GM21723 (cell line): ENCODE data around the gene COL4A1.

ENCODE experiments used
- ATAC-seq: cut with Tn5 transposase; IDR thresholded peaks from one replicate; pipeline ENCODE4 v1.9.1; 2021; ENCODE audit warnings: mild to moderate bottlenecking, moderate library complexity; ENCODE audit not compliant: unreplicated experiment

Gene COL4A1

DNA sequence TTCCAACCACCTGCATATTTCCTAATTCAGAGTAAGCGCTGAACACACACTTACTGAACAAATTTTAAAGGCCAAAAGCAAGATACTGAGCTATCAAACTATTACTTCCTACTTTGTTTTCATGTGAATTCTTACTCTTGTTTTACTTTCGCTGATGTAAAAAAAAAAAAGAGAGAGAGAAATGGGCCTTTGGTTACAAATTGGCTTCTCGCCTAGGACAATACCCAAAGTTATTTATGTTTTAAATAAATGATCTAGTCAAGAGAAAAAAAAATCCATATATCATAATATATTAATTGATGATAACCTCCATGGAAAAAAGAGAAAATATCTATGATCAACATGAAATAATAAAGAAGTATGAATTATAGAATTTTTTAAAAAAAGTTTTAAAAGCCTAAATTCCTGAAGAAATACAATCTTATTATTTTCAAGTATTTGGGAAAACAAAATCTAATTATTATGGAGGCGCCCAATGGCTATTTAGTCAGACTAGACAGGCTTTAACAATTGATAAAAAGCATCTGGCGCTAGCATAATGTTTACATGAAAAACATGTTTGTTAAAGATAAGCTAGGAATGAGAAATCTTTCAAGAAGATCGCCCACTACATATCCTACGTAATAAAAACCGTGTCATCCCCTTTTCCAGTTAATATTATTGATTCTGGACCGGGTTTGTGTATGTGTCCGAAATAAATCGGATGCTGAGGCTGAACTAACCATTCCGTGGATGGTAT is 9.0 kb downstream of the COL4A1 start:
- no peak for ATAC-seq

DNA sequence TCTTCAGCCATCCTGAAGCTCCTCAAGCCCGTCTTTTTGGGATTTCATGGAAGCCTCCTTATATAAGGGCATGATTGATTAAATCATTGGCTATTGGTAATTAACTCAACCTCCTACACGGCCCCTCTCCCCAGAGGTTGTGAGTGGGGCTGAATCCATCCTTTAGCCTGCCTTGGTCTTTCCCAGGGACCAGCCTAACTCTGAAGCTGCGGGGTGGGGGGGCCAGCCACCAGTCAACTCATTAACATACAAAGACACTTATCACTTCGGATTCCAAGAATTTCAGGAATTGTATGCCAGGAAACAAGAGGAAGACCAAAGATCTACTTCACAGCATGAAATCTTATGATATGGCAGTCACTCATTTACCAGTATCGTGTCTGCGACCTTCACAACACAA is 9.9 kb downstream of the COL4A1 start:
- no peak for ATAC-seq

DNA sequence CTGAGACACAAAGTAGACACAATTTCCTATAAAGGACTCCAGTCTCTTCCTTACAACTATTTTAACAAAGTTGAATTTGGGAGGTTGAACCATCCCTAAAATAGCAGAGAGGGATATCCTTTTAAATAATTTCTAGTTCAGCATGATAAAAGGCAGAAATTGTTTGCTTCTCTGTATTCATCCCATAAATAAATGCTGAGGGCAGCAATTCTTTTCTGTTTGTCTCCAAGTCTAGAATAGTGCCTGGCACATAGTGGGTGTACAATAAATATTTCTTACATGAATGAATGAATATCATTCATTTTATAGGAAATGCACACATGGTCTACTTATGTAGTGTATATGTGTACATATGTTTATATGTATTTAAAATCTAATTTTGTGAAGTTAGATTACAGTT is 12.3 kb downstream of the COL4A1 start:
- ATAC-seq: no peak

DNA sequence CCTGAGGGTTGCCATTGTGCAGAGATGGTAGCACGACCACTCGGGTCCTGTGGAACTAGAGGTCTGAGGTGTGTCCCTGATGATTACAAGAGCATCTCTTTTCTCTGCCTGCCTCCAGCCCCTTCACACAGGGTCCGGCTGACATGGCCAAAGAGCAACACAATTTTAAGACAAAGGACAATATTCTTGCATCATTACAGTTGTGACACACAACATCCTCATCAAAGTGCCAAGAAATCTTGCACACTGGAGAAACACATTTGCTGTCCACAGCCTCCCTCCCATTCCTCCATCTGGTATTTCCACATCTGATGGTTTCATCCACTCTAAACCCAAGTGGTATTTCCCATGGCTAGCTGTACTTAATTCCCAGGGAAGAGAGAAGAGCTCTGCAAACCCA is 12.8 kb downstream of the COL4A1 start:
- ATAC-seq: no peak

DNA sequence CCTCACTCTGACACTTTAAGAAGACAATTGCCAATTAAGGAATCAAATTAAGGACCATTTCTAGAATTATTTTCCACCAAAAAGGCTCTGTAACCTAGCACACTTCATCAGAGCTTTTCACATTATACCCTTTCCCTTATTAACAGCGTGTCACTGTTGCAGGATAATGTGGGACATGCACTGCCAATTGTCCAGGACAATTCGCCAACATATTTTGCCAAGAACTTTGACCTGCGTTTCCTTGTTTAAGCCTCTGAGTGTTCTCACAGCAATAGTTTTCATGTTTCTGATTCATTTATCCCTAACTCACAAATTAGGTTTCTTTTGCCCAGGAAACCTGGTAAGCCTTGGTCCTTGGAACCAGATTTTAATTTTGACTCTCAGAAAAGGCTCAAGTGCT is 13.3 kb downstream of the COL4A1 start:
- no peak for ATAC-seq

DNA sequence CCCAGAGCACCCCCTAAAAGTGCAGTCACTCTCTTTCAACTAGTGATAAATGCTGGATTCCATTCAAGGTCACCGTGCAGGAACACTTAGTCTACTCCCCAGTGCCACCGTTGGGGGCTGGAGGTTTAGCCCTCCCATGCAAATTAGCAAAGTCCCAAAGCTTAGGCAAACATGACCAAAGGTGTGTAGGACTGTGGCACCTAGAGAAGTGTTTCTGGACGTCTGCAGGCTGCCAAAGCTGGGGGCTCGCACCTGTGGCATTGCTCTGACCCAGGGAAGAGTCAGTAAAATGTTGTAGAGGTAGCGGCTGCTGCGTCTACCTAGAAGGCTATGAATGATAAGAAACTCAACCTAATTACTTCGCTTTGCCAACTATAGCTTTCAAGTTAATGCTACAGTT is 13.9 kb downstream of the COL4A1 start:
- no peak for ATAC-seq

DNA sequence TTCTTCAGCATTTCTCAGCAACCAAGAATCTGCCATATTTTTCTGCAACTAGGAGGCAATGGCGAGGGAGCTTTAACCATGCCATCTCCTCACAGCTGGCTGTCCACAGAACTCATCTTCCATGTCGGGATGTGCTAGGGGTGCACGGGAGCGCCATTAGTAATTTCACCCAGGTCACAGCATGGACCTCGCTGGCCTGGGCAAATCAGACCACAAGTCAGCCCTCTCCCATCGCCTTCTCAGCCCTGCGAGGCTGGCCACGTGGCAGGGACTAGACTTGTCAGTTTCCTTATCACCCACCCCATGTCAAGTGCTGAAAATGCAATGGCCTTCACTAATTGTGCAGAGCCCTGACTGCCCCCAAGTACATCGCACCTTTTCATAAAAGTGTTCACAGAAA is 15.7 kb downstream of the COL4A1 start:
- no peak for ATAC-seq

DNA sequence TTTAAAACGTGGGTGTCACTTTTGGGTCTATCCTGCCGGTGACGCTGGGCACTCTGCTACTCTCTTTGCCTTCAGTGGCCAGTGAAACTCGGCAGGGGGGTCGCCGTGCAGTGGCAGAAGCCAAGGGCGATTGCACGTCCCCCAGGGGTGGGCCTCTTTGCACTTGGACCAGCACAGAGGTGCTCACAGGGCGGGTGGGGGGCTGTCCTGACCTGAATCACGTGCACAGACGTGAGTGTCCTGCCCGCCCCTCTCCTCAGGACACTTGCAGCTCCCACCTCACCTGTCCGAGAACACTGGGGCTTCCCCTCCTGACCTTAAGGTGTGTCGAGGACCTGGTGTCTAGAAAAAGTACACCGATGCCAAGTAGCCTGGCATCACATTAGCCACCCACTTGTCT is 16.1 kb downstream of the COL4A1 start:
- ATAC-seq: no peak

DNA sequence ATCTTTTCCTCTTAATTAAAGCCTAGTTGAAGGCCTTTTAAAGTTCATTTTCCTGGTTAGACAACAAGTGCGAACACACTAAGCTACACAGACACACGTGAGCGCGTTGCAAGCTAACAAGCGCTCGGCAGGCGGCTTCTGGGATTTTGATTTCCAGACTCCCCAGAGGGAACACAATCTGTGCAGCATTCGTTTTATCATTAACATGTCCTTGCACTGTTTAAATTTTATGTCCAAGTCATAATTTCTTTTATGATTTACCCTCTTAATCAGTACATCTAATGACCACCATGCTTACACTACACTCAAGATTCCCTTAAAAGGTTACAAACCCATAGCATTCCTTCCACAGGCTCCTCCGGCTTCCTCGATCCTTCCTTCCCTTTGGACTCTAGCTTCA is 16.8 kb downstream of the COL4A1 start:
- no peak for ATAC-seq

DNA sequence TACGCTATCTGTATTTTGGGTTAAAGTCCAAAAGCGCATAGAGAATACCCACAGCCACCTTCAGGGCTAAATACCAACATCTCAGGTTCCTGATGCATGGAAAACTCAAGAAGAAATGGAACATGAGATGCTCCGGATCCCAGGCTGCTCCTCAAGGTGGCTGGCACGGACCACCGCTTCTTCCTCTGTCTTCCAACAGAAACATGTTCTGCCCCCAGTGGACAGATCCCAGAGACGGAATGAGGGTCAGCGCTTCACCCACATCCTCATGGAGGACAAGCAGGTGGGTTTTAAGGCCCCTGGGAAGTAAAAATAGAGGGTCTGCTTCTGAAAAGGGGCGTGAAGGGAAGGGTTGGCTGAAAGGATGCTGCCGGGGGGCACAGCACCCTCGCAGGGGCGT is 17.3 kb downstream of the COL4A1 start:
- ATAC-seq: no peak

DNA sequence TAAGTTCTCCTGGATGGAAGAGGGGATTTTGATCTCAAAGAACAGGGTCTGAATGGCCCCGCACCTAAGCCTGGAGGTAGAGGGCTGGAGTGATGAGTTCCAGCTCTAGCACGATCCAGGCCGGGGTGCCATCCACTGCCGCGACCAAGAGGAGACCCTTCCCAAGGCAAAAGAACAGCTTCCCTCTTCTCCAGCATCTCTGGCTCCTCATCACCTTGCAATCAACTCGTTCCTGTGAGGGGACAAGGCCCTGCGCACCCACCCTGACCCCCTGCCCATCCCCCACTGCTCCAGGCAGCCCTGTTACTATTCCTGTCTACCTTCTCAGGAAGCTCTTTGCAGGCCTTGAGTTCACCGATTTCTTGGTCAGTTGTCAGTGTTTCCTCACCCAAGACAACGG is 17.8 kb downstream of the COL4A1 start:
- no peak for ATAC-seq

DNA sequence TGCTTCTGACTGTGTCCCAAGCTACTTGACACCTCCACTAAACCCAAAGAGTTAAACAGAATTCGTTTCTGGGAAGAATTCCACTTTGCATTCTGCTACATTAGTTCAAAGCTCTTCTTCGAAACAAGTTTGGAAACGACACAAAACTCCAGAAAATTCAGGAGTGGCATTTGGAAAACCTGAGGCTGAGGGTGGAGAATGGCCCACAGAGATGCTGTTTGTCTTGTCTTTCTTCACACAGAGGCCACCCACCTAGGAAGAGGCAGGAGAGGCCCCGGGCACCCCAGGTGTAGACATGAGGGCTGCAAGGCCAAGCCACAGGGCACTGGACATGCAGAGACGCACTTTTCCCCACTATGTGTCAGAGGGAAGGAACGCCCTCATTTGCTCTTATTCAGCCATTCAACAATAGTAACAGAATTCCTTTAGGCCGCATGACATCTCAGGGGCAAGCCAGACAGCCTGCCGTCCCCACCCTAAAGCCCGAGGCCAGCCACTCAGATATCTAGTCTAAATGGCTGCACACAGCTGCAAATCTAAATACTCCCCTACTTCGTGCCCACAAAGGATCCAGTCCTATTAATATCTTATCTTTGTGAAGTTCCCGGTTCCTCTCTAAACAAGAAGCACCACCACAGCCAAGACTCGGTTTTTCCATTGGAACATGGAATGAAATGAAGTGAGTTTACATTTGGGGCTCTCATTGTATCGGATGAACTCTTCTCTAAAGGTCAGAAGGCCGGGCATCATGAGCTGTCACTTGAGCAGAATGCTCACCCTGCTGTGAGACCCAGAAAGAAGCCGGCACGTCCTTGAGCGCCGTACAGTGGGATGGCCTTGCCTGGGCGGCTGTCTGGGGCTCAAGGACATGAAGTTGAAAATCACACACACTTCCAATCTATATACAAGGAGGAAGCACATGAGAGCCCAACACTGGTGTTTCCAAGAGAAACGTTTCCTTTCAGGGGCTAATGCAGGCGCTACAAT is 19.8 kb downstream of the COL4A1 start:
- no peak for ATAC-seq

DNA sequence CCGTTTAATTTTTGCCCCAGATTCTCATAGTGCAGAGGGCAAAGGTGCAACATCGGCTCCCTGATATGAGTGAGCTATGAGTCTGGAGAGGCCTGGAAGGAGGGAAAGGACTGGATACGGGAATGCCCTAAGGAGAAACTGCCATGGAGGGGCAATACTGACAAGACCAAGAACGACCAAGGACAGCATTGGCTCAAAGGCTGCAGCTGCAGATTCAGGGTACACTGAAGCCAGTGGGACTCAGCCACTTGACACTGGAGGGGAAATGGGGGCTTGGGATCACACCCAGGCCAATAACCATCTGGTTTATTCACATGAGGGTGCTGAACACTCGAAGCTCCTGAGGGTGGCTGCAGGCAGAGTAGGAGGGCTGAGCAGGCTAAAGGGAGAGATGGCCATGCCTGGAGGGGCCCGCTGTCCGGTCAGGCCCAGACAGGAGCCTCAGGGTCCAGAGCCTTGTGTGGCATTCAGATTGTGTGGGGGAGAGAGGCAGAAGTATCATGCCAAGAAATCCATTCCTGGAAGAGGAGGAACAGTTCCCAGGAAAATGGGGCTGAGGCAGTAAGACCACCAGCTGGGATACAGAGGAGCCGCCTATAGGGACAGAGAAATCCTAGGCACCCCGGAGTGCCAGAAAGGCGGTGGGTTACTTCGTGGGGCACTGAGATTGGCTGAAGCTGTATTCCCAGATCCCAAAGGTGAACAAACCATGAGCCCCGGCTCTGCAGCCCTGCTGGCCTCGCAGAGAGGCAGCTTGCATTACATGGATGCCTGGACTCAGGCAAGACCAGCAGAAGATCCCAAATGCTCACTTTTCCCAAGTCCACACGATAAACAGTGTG is 20.7 kb downstream of the COL4A1 start:
- ATAC-seq: no peak

DNA sequence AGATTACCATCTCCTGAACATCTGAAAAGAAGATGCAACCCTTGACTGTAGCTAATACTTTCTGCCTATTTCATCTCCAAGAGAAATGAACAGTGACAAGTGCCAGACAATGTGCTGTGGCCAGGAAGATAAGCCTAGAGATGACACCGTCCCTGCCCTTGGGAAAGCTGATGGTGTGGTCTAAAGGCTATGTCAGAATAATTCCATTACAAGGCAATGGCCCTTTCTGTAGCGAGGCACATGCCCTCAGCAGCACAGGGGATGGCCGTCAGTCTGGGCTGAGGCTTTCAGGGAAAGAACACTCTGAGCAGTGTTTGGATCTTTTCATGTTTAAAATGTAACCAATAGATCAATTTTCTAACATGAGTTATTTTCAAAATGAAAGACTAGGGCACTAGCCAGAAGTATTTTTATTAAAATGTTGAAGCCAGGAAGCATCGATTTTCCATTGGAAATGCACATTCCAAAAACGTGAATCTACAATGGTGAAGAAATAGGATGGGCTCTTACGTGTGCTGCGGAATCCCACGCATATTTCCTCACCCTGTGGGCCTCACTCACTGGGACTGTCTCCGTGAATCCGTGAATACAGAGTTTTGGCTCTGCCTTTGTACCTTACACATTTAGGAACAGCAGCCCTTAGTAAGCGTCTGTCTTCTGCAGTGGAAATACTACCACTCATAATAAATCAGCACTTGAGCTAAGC is 22.0 kb downstream of the COL4A1 start:
- ATAC-seq: no peak

DNA sequence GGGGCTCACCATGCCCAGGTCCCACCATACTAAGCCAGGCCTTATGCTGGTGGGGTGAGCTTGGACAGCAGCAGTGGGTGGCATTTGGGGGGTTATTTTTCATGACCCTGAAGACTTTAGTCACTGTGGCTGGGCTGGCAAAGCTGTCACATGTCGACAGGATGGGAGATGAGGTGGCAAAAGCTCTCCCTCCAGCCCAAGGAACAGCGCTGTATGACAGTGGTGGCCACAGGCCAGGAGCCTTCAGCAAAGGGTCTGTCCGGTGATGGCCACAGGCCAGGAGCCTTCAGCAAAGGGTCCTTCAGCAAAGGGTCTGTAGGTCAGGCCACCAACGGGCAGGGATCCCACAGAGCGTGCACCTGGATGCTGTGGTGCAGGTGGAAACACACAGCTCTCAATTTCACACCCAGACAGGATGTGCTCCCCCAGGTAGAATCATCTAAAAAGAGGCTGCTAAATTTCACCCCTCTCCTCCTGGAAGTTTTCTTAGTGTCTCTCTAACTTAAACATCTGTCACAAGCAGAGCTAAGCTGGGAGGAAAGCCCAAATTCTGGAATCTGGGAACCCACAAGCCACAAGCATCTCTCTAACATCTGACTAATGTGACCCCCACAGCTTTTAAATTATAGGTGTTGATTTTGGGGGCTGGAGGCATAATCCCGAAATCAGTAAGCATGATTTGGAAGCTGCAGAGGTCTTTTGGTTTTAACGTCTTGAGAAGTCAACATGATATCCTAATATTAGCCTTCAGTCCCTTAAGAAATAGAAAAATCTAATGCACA is 23.0 kb downstream of the COL4A1 start:
- no peak for ATAC-seq

DNA sequence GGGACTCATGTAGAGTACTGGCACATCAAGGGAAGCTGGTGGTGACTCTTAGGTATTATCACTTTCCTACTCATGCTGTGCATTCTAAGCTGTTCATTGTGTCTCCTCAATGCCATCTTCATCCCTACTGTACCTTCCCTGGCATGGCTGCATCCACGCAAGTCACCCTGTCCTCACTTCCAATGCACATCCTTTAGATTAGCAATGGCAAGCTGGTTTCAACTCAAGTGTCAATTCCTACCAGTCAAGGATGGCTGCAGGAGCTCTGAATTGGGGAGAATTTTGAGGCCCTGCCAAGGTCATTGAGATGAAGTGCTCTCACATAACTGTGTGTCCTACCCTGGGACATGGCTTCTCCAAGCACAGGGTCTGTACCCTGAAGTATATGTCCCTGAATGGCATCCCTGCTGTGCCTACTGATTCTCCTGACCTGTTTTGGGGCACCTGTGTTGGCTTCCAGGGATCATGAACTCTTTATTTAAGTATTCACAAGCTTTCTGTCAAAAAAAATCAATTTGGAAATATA is 24.6 kb downstream of the COL4A1 start:
- ATAC-seq: no peak

DNA sequence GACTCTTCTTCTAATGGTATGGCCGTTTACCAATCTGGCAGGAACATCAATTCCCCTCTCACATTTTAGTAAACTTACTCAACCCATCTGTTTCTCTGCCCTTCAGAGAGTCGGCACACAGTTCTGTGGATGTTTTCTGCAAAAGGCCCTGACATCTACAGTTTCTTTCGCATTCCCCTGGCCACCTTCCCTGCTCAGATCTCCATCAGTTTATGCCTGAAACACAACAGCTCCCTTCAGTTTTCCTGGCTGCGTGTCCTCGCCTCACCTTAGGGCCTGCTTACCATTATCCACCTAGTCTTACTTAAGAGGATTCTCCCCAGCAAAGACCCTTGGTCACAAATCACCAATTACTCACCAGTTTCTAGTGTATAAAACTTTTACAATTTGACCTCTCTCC is 25.2 kb downstream of the COL4A1 start:
- no peak for ATAC-seq

DNA sequence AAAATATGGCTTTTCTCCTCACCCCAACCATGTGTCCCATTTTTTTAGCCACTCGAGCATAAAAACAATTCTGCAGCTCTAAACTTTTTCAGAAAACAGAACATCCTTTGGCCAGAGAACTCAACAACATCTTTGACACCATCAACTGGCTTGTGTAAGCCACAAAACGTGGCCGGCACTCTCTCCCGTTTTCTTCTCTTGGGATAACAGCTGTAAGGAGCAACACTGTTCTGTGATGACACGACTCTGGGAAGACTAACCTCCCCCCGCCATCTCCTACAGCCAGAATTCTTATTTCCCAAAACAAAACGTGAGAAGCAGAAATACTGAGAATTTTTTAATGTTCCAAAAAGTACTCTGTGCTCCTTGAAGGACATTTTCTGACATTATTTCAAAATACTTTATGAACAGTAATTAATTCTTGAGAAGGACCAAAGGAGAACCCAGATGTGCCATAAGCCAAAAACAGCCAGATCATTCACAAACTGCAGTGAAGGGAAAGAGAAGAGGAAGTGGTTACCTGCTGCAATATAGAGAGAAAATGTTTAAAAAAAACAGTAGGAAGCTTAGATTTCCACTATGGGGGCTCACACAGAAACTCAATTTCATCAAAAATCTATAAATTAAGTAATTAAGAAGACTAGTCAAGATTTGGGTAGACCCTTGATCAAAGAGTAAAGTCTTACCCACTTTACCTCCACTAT is 25.8 kb downstream of the COL4A1 start:
- no peak for ATAC-seq

DNA sequence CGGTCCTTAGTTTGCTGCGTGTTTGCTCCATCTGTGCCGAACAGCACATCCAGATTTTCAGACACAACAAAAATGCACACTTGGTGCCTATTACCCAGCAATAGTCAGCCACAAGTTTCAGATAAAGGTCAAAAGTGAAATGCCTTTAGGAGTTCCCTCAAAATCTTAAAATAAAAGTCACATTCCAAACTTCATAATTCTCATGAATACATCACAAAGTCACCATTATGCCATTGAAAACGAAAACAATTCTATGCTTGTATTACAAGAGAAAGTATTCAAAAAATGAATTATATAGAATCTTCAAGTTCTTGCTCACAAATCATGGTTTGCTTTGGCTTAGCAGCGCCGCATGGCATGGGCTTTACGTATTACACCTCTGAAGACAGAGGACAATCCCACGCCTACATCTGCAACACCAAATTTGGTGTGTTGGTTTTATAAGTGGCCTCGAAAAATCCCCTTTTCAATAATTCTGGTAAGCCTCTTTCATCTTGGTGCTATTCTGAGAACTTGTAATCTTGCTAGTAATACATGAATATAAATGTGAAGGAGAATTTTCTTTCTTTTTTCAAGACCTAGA is 26.6 kb downstream of the COL4A1 start:
- no peak for ATAC-seq
